HG02610 (cell line): ENCODE measurements around the gene SH2D3C.

Experiments used
- ATAC-seq: cut with Tn5 transposase; IDR thresholded peaks from one replicate; pipeline ENCODE4 v1.9.1; 2021; ENCODE audit warnings: mild to moderate bottlenecking, moderate library complexity; ENCODE audit not compliant: unreplicated experiment

Gene SH2D3C

GRCh38 chr9:127742435-127743088 lies 35.9 kb downstream of the SH2D3C start:
- no peak for ATAC-seq

- ATAC-seq, result no peak
These were observed 36.5 kb downstream of the SH2D3C start for GRCh38 chr9:127741831-127742434.

- no peak for ATAC-seq
These were observed 38.7 kb downstream of the SH2D3C start for GRCh38 chr9:127739614-127740330.

GRCh38 chr9:127738666-127739065 lies 39.8 kb downstream of the SH2D3C start:
- ATAC-seq, result no peak

- ATAC-seq, result peak; percentile 1
These were observed 42.8 kb downstream of the SH2D3C start for GRCh38 chr9:127735530-127736185.

- ATAC-seq, result peak; percentile 85
These were observed 43.5 kb downstream of the SH2D3C start, which contains the start of gene TOR2A for GRCh38 chr9:127734747-127735529. TSS of gene TOR2A (minus strand) at chr9:127735294. CDS start at chr9:127735270, 24 bp downstream.

- no peak for ATAC-seq
These were observed 44.2 kb downstream of the SH2D3C start for GRCh38 chr9:127734247-127734746.

GRCh38 chr9:127733614-127734013 lies 44.9 kb downstream of the SH2D3C start:
- ATAC-seq, result no peak

GRCh38 chr9:127732444-127732843 lies 46.0 kb downstream of the SH2D3C start:
- ATAC-seq, result no peak

- ATAC-seq, result no peak
These were observed 46.5 kb downstream of the SH2D3C start for GRCh38 chr9:127731938-127732337.

GRCh38 chr9:127730799-127731410 lies 47.6 kb downstream of the SH2D3C start:
- no peak for ATAC-seq

- no peak for ATAC-seq
These were observed 48.2 kb downstream of the SH2D3C start for GRCh38 chr9:127730262-127730661.

GRCh38 chr9:127729522-127730256 lies 48.8 kb downstream of the SH2D3C start:
- no peak for ATAC-seq

- no peak for ATAC-seq
These were observed 49.7 kb downstream of the SH2D3C start for GRCh38 chr9:127728808-127729207.

- ATAC-seq, result no peak
These were observed 51.6 kb downstream of the SH2D3C start for GRCh38 chr9:127726871-127727270.

- no peak for ATAC-seq
These were observed 54.5 kb downstream of the SH2D3C start for GRCh38 chr9:127724012-127724411.

- no peak for ATAC-seq
These were observed 55.0 kb downstream of the SH2D3C start for GRCh38 chr9:127723444-127723843.

GRCh38 chr9:127723013-127723412 lies 55.5 kb downstream of the SH2D3C start:
- no peak for ATAC-seq

- ATAC-seq, result no peak
These were observed 56.3 kb downstream of the SH2D3C start for GRCh38 chr9:127722055-127722745.
